HEK293 (cell line): ENCODE measurements around the gene FOXN3.

ENCODE experiments used
- CTCF ChIP-seq: fragments of 450-650 bp; formaldehyde crosslinking; IDR thresholded peaks from 2 replicates; pipeline ENCODE4 v1.5.1; 2016; ENCODE audit warnings: missing biosample characterization, missing genetic modification characterization
- GLI4 ChIP-seq: fragments of 450-650 bp; formaldehyde crosslinking; IDR thresholded peaks from 2 replicates; pipeline ENCODE4 v1.5.1; 2016; ENCODE audit warnings: missing biosample characterization, missing genetic modification characterization
- INSM2 ChIP-seq: fragments of 450-650 bp; formaldehyde crosslinking; IDR thresholded peaks from 2 replicates; pipeline ENCODE4 v1.5.1; 2016; ENCODE audit warnings: missing biosample characterization, missing genetic modification characterization
- REST ChIP-seq: fragments of 450-650 bp; formaldehyde crosslinking; IDR thresholded peaks from 2 replicates; pipeline ENCODE4 v1.5.1; 2016; ENCODE audit warnings: missing biosample characterization, missing genetic modification characterization
- TCF7L2 ChIP-seq: IDR thresholded peaks from 2 replicates; pipeline ENCODE4 v1.6.1; 2011; ENCODE audit warnings: low read depth, mild to moderate bottlenecking, inconsistent platforms, low read length, moderate library complexity, borderline replicate concordance
- ZFHX2 ChIP-seq: fragments of 450-650 bp; formaldehyde crosslinking; conservative IDR thresholded peaks from 2 replicates; pipeline ENCODE4 v1.5.1; 2016; ENCODE audit warnings: missing biosample characterization, missing genetic modification characterization
- ZNF146 ChIP-seq: fragments of 450-650 bp; formaldehyde crosslinking; IDR thresholded peaks from 2 replicates; pipeline ENCODE4 v1.5.1; 2016; ENCODE audit warnings: missing biosample characterization, missing genetic modification characterization
- ZNF274 ChIP-seq, 2 experiments: fragments of 200-500 bp in 1 of 2; fragments of 450-650 bp in 1 of 2; sonication (Bioruptor generic) in 1 of 2; formaldehyde crosslinking in 1 of 2; IDR thresholded peaks; 2 replicates each; pipeline versions ENCODE4 v1.5.1 to v1.6.1; 2014 to 2016; ENCODE audit warnings: borderline replicate concordance in 1 of 2, inconsistent platforms in 1 of 2, low read length in 1 of 2, missing biosample characterization in 1 of 2, missing genetic modification characterization in 1 of 2
- ZNF398 ChIP-seq: fragments of 450-650 bp; formaldehyde crosslinking; IDR thresholded peaks from 2 replicates; pipeline ENCODE4 v1.5.1; 2017; ENCODE audit warnings: missing biosample characterization, missing genetic modification characterization
- ZNF530 ChIP-seq: fragments of 450-650 bp; formaldehyde crosslinking; IDR thresholded peaks from 2 replicates; pipeline ENCODE4 v1.5.1; 2016; ENCODE audit warnings: low read depth, missing biosample characterization, missing genetic modification characterization
- ZNF558 ChIP-seq: fragments of 450-650 bp; formaldehyde crosslinking; IDR thresholded peaks from 2 replicates; pipeline ENCODE4 v1.5.1; 2016; ENCODE audit warnings: missing biosample characterization, missing genetic modification characterization
- ZNF837 ChIP-seq: fragments of 450-650 bp; formaldehyde crosslinking; IDR thresholded peaks from 2 replicates; pipeline ENCODE4 v1.5.1; 2016; ENCODE audit warnings: missing biosample characterization, missing genetic modification characterization
- TF ChIP-seq, protein P1 (sequence below): fragments of 450-650 bp; formaldehyde crosslinking; IDR thresholded peaks from 2 replicates; pipeline ENCODE4 v1.5.1; 2016; ENCODE audit warnings: missing biosample characterization, missing genetic modification characterization

- TF ChIP-seq, protein P1, sequence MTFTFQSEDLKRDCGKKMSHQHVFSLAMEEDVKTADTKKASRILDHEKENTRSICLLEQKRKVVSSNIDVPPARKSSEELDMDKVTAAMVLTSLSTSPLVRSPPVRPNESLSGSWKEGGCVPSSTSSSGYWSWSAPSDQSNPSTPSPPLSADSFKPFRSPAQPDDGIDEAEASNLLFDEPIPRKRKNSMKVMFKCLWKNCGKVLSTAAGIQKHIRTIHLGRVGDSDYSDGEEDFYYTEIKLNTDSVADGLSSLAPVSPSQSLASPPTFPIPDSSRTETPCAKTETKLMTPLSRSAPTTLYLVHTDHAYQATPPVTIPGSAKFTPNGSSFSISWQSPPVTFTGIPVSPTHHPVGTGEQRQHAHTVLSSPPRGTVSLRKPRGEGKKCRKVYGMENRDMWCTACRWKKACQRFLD (tag by site-specific recombination), result no peak
- TF ChIP-seq ZFHX2 (tag by site-specific recombination), result no peak
- TF ChIP-seq REST (tag by site-specific recombination), result no peak
- TF ChIP-seq ZNF146 (tag by site-specific recombination), result no peak
- no peak for TF ChIP-seq ZNF530
- no peak for TF ChIP-seq ZNF274 (IDR thresholded peaks at IDR 0.05; ENCODE audit: low read length)
- no peak for TF ChIP-seq ZNF274 (tag by site-specific recombination; IDR thresholded peaks at IDR 0.05; ENCODE audit: borderline replicate concordance)
- TF ChIP-seq ZNF837 (tag by site-specific recombination), result no peak
- TF ChIP-seq INSM2 (tag by site-specific recombination), result no peak
- TF ChIP-seq ZNF558, result no peak
- no peak for TF ChIP-seq CTCF (tag by site-specific recombination)
- no peak for TF ChIP-seq GLI4 (tag by site-specific recombination)
- no peak for TF ChIP-seq TCF7L2
- no peak for TF ChIP-seq ZNF398 (tag by site-specific recombination)
These were observed 185.5 kb downstream of the FOXN3 start for GRCh38 chr14:89231426-89232113.
